AG04450 (cell line): ENCODE measurements around the gene NDUFB11. TPM values are rescaled to one million over a fixed set of nuclear protein-coding genes. Genes with fewer than 3 reads are reported as not detected.

ENCODE experiments used
- CTCF ChIA-PET: fragments of 300-600, 350-600 bp; formaldehyde crosslinking; extraction: SDS; loops from one replicate; lab custom pipeline; 2022; ENCODE audit warnings: antibody characterized with exemption, inconsistent platforms; lab: Charles Lee
- POLR2A ChIA-PET: fragments of 350-600 bp; formaldehyde crosslinking; extraction: SDS; loops from one replicate; lab custom pipeline; 2021; ENCODE audit warnings: antibody characterized with exemption, inconsistent platforms; lab: Yijun Ruan, JAX
- DNase-seq: peaks from one replicate; pipeline ENCODE4 v3.0.0-alpha.2; 2011; ENCODE audit warnings: low read depth, low spot score
- H3K27ac ChIP-seq: one replicate; pipeline ENCODE4 v1.5.1; 2012; ENCODE audit warnings: low read depth, low read length, control low read depth
- H3K27me3 ChIP-seq: one replicate; pipeline ENCODE4 v1.6.0; 2012; ENCODE audit warnings: low read length; ENCODE audit not compliant: control insufficient read depth, insufficient read depth
- H3K4me3 ChIP-seq: 2 replicates; pipeline ENCODE4 v1.5.1; 2011; ENCODE audit warnings: mild to moderate bottlenecking, low read depth, low read length, control low read depth
- H3K9me3 ChIP-seq: 2 replicates; pipeline ENCODE4 v1.5.1; 2012; ENCODE audit warnings: low read length; ENCODE audit not compliant: control insufficient read depth, insufficient read depth
- polyA minus RNA-seq: library from RNA; depleted of rRNA, polyadenylated mRNA; stranded (reverse); fragments of >200 nt; gene quantifications from 2 replicates; pipeline ENCODE4 v1.2.3, GENCODE V29; 2011; rRNA and poly(A)+ RNA removed
- polyA plus RNA-seq: library from polyadenylated mRNA; depleted of rRNA; stranded (reverse); fragments of >200 nt; gene quantifications from 2 replicates; pipeline ENCODE4 v1.2.3, GENCODE V29; 2011; rRNA removed
- TF ChIP-seq, protein P1 (sequence below): IDR thresholded peaks from 2 replicates; pipeline ENCODE4 v1.5.1; 2011; ENCODE audit warnings: low read depth, low read length, control low read depth, inconsistent platforms

Gene NDUFB11
- polyA plus RNA-seq (51.1 and 56.5 TPM in 2 replicates), polyA minus RNA-seq (56.7 and 60.2 TPM in 2 replicates)

DNA sequence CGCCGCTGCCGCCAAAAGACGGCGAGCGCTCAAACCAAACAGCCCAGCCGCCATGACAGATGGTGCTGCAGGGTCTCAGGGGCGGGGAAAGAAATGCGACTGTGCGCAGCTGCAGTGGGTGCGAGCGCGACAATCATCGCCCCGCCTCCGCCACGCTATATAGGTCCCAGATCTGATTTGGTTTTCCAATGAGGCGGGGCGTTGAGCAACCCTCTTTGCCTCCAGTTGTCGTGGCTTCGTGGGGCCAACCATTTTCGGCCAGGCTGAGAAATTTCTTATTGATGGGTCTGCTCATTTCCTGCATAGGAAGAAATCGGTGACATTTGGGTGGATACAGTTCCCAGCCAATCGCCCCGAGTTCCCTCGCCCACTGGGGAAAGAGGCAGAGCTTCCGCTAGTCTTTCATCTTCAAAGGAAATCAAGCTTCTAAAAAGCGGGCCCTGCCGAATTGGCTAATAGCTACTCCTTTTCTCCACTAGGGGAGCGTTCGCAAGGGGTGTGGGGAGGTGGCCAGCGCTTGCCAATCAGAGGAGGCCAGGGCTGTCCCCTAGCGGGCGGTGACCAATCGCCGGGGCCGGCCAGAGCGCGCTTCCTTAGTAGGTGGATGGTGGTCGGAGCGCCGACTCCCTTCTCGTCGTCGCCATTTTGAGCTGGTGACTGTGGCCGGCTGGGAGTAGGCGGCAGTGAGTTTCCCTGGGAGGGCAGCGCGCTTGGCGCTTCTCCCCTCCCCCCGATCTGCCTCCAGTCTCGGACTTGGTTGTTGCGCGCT, at the start of gene NDUFB11, which contains the start of gene RBM10:
NDUFB11 (minus strand) TSS at position 77 of the 769 bp plus-strand sequence; CDS start at position 54, 23 bp downstream.
RBM10 (plus strand) TSS at position 596 of the 769 bp plus-strand sequence. CDS start 2,261 bp downstream, outside the sequence.
- Histone ChIP-seq H3K27me3 (no peaks in the 10 kb centered on the region), H3K4me3 (peak within 1 kb of the TSS; percentile 79), H3K9me3 (no peaks in the 10 kb centered on the region), H3K27ac (peak within 1 kb of the TSS; percentile 89)
- ChIA-PET POLR2A (interaction anchor here (0.6 to 1.2 kb wide), 5 partner anchors 9 to 239 kb away, joined by 3 to 13 read pairs (median 5); no protein-coding TSS in a partner anchor), CTCF (interaction anchor here (0.6 to 1.3 kb wide), 10 partner anchors 9 to 361 kb away, joined by 3 to 16 read pairs (median 4); no protein-coding TSS in a partner anchor)
- TF ChIP-seq, protein P1, sequence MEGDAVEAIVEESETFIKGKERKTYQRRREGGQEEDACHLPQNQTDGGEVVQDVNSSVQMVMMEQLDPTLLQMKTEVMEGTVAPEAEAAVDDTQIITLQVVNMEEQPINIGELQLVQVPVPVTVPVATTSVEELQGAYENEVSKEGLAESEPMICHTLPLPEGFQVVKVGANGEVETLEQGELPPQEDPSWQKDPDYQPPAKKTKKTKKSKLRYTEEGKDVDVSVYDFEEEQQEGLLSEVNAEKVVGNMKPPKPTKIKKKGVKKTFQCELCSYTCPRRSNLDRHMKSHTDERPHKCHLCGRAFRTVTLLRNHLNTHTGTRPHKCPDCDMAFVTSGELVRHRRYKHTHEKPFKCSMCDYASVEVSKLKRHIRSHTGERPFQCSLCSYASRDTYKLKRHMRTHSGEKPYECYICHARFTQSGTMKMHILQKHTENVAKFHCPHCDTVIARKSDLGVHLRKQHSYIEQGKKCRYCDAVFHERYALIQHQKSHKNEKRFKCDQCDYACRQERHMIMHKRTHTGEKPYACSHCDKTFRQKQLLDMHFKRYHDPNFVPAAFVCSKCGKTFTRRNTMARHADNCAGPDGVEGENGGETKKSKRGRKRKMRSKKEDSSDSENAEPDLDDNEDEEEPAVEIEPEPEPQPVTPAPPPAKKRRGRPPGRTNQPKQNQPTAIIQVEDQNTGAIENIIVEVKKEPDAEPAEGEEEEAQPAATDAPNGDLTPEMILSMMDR, result peak; percentile 65
- DNase-seq, result peak; percentile 86

DNA sequence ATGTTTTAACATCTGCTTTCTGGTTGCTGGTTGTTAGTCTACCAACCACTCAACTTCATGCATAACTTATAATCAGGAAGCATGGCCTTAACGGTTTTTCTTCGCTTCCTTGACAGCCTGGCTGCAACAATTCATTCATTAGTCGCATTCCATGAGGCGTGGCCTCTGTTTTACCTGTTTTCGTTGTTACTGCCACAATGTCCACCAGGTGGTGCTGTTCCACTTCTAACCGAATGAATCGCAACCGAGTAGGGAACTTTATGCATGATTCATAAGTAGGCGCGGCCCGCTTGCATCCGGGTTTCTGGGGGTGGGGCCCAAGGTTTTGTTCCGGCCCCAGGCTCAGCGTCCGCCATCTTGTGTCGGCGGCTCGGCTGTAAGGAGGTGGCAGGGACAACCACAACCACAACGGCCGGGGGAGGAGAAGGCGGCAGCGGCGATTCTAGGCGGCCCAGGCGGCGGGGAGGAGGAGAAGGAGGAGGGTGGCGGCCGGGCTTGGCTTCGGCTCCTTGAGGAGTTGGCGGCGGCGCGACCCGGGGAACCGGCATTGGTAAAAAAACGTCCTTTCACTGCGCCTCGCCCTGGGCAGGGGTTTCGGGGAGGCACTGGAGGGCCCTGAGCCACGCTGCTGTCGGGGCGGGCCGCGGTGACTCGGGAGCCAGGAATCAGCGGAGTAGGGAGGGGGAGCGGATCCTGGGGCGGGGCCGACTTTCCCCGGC, 49.1 kb upstream of the NDUFB11 start, which contains the start of gene UBA1:
UBA1 (plus strand) TSS at position 355 of the 719 bp plus-strand sequence. CDS start 4,974 bp downstream, outside the sequence.
- TF ChIP-seq, protein P1, result peak; percentile 62
- CTCF ChIA-PET, result interaction anchor here (1.0 to 1.7 kb wide), 4 partner anchors 118 to 330 kb away, joined by 3 to 8 read pairs (median 4); no protein-coding TSS in a partner anchor
- Histone ChIP-seq H3K4me3 (peak within 1 kb of the TSS; percentile 77), H3K27ac (peak within 1 kb of the TSS; percentile 86), H3K27me3 (no peaks in the 10 kb centered on the region), H3K9me3 (no peaks in the 10 kb centered on the region)
- peak; percentile 80 for DNase-seq
- POLR2A ChIA-PET, result interaction anchor here (0.6 to 1.0 kb wide), 3 partner anchors 24 to 181 kb away, joined by 3 to 9 read pairs (median 4); no protein-coding TSS in a partner anchor

DNA sequence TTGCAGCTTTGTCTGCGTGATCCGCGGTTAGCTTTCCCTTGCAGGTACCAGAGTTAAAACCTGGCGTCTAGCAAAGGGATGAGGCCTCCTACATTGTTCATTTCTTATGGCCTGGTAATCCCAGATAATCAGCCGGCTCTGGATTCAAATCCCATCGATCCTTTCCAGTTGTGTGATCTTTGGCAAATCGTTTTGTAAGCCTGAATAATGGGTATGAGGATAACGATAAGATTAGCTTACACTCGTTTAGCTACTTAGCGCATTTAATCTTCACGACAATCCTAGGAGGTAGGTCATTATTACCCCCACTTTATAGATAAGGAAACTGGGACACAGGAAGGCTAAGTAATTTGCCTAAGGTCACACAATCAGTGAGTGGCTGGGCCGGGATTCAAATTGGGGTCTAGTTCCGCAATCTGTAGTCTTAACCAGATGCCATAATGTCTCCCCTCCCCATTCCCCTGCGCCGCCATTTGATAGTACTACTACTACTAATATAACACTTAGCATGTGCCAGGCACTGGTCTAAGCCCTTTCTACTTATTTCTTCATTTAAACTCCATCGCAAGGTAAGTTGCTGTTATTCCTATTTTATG, 47.4 kb upstream of the NDUFB11 start:
- no peak overlapping the region for H3K27ac ChIP-seq
- POLR2A ChIA-PET, result no interaction called here
- H3K4me3 ChIP-seq, result peak overlapping the region; percentile 66
- no peak for DNase-seq
- CTCF ChIA-PET, result interaction anchor here (2.2 kb wide), 1 partner anchor 193 kb away, joined by 14 read pairs; no protein-coding TSS in a partner anchor
- no peaks in the 10 kb centered on the region for H3K27me3 ChIP-seq
- TF ChIP-seq, protein P1, result no peak
- H3K9me3 ChIP-seq, result no peaks in the 10 kb centered on the region

DNA sequence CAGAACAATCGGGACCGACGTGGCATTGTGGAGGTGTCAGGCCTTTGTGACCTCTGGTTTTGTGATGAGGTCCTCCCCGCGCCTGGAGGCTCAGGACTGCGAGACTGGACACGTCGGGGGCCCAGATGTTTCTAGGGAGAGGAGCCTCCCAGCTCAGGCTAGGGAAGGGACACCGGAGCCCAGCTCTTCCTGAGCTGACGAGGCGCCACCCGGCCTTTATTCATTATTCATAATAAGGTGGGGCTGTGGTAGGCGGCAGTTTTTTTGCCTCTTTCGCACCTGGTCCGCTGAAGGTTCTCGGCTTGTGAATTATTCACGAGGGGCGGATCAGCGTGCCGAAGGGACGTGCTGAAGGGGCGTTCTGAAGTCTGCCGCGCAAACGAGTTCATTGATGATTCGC, 46.8 kb upstream of the NDUFB11 start:
- CTCF ChIA-PET, result interaction anchor here (2.2 kb wide), 1 partner anchor 193 kb away, joined by 14 read pairs; no protein-coding TSS in a partner anchor
- POLR2A ChIA-PET, result interaction anchor here (0.6 to 0.8 kb wide), 2 partner anchors 26 to 192 kb away, joined by 3 to 7 read pairs; no protein-coding TSS in a partner anchor
- DNase-seq, result no peak
- TF ChIP-seq, protein P1, result no peak
- Histone ChIP-seq H3K27me3 (no peaks in the 10 kb centered on the region), H3K27ac (no peak overlapping the region), H3K9me3 (no peaks in the 10 kb centered on the region), H3K4me3 (peak overlapping the region; percentile 66)
